Trophoblast cell (in vitro differentiated cells and primary cell): ENCODE measurements around the gene ACTL8.

ENCODE experiments used
- DNase-seq, 2 donors: peaks; one replicate each; pipeline ENCODE4 v3.0.0-alpha.2; 2016
- H2AFZ ChIP-seq: 2 replicates; pipeline ENCODE4 v1.6.1; 2013; ENCODE audit warnings: low read length, moderate library complexity, mild to moderate bottlenecking; ENCODE audit not compliant: insufficient read depth, poor library complexity
- H2AK5ac ChIP-seq: 2 replicates; pipeline ENCODE4 v1.6.1; 2013; ENCODE audit warnings: mild to moderate bottlenecking, low read length
- H2BK120ac ChIP-seq: 2 replicates; pipeline ENCODE4 v1.6.1; 2013; ENCODE audit warnings: low read length, mild to moderate bottlenecking, moderate library complexity; ENCODE audit not compliant: insufficient read depth, poor library complexity
- H2BK12ac ChIP-seq: 2 replicates; pipeline ENCODE4 v1.6.1; 2013; ENCODE audit warnings: mild to moderate bottlenecking, low read length, moderate library complexity
- H2BK5ac ChIP-seq: 2 replicates; pipeline ENCODE4 v1.6.1; 2013; ENCODE audit warnings: low read length, low read depth, moderate library complexity, mild to moderate bottlenecking; ENCODE audit not compliant: poor library complexity
- H3K14ac ChIP-seq: 2 replicates; pipeline ENCODE4 v1.6.1; 2013; ENCODE audit warnings: mild to moderate bottlenecking, low read length
- H3K18ac ChIP-seq: 2 replicates; pipeline ENCODE4 v1.6.1; 2013; ENCODE audit warnings: mild to moderate bottlenecking, low read length
- H3K23ac ChIP-seq: 2 replicates; pipeline ENCODE4 v1.6.1; 2013; ENCODE audit warnings: low read length
- H3K27ac ChIP-seq: 2 replicates; pipeline ENCODE4 v1.5.1; 2013; ENCODE audit warnings: low read depth, mild to moderate bottlenecking, inconsistent platforms, low read length, moderate library complexity
- H3K27me3 ChIP-seq: 2 replicates; pipeline ENCODE4 v1.6.1; 2013; ENCODE audit warnings: inconsistent platforms, mild to moderate bottlenecking, low read length, moderate library complexity; ENCODE audit not compliant: insufficient read depth
- H3K36me3 ChIP-seq, 2 experiments: 1 replicate in 1 of 2; 2 replicates in 1 of 2; pipeline ENCODE4 v1.6.1; 2013; ENCODE audit warnings: low read length in 2 of 2, mild to moderate bottlenecking in 2 of 2, moderate library complexity in 1 of 2; ENCODE audit not compliant: insufficient read depth in 2 of 2, control insufficient read depth in 1 of 2
- H3K4ac ChIP-seq: 2 replicates; pipeline ENCODE4 v1.6.1; 2013; ENCODE audit warnings: low read depth, mild to moderate bottlenecking, low read length, moderate library complexity
- H3K4me1 ChIP-seq, 2 experiments: 1 replicate in 1 of 2; 2 replicates in 1 of 2; pipeline ENCODE4 v1.6.1; 2013; ENCODE audit warnings: low read length in 2 of 2, mild to moderate bottlenecking in 2 of 2, moderate library complexity in 1 of 2; ENCODE audit not compliant: insufficient read depth in 2 of 2, control insufficient read depth in 1 of 2
- H3K4me2 ChIP-seq: 2 replicates; pipeline ENCODE4 v1.6.1; 2013; ENCODE audit warnings: inconsistent platforms, mild to moderate bottlenecking, low read length, moderate library complexity
- H3K4me3 ChIP-seq: 2 replicates; pipeline ENCODE4 v1.5.1; 2013; ENCODE audit warnings: mild to moderate bottlenecking, low read depth, low read length, inconsistent platforms
- H3K79me1 ChIP-seq: one replicate; pipeline ENCODE4 v1.6.1; 2013; ENCODE audit warnings: low read length
- H3K79me2 ChIP-seq: 2 replicates; pipeline ENCODE4 v1.6.1; 2013; ENCODE audit warnings: low read length, mild to moderate bottlenecking; ENCODE audit not compliant: control insufficient read depth, insufficient read depth, poor library complexity
- H3K9ac ChIP-seq: 2 replicates; pipeline ENCODE4 v1.6.1; 2013; ENCODE audit warnings: mild to moderate bottlenecking, low read length
- H3K9me3 ChIP-seq: 2 replicates; pipeline ENCODE4 v1.6.1; 2013; ENCODE audit warnings: low read depth, mild to moderate bottlenecking, control low read depth, inconsistent platforms, low read length; ENCODE audit not compliant: insufficient read depth
- H4K12ac ChIP-seq: 2 replicates; pipeline ENCODE4 v1.6.1; 2013; ENCODE audit warnings: low read depth, mild to moderate bottlenecking, low read length, moderate library complexity
- H4K8ac ChIP-seq: 2 replicates; pipeline ENCODE4 v1.6.1; 2013; ENCODE audit warnings: low read depth, mild to moderate bottlenecking, low read length, moderate library complexity
- H4K91ac ChIP-seq: one replicate; pipeline ENCODE4 v1.6.1; 2013; ENCODE audit warnings: low read depth, mild to moderate bottlenecking, low read length, moderate library complexity
- WGBS: extraction: QIAGEN DNeasy Blood & Tissue Kit; methylation state at CpG from one replicate; pipeline ENCODE4 v1.1.7; 2013; ENCODE audit warnings: missing lambda C conversion rate; ENCODE audit not compliant: insufficient read length, insufficient coverage; ENCODE audit errors: extremely low coverage; 5-methylcytosine and 5-hydroxymethylcytosine counted together

Gene ACTL8

GRCh38 chr1:17711577-17711910 is 43.6 kb upstream of the ACTL8 start:
- no peak overlapping the region for H3K18ac ChIP-seq
- no peaks in the 10 kb centered on the region for H3K79me1 ChIP-seq
- H3K36me3 ChIP-seq = no peaks in the 10 kb centered on the region
- H4K8ac ChIP-seq = no peak overlapping the region
- no peak overlapping the region for H3K23ac ChIP-seq
- DNase-seq = no peak
- H4K91ac ChIP-seq = no peak overlapping the region
- H3K4me2 ChIP-seq = no peak overlapping the region
- no peak overlapping the region for H3K4ac ChIP-seq
- no peak overlapping the region for H3K4me3 ChIP-seq
- no peaks in the 10 kb centered on the region for H3K27me3 ChIP-seq
- no peak overlapping the region for H2BK120ac ChIP-seq
- no peak overlapping the region for H2BK5ac ChIP-seq
- H3K9me3 ChIP-seq = peaks cover 6% of the 10 kb centered on the region
- H2AK5ac ChIP-seq = no peak overlapping the region
- no peak overlapping the region for H3K27ac ChIP-seq
- no peak overlapping the region for H3K14ac ChIP-seq
- H3K4me1 ChIP-seq = no peaks in the 10 kb centered on the region
- H4K12ac ChIP-seq = no peak overlapping the region
- H3K9ac ChIP-seq = no peak overlapping the region
- H2AFZ ChIP-seq = no peak overlapping the region
- no peak overlapping the region for H2BK12ac ChIP-seq
- no peaks in the 10 kb centered on the region for H3K79me2 ChIP-seq

GRCh38 chr1:17711941-17712340 is 43.2 kb upstream of the ACTL8 start:
- Histone ChIP-seq H3K18ac (no peak overlapping the region), H3K27me3 (no peaks in the 10 kb centered on the region), H3K79me1 (no peaks in the 10 kb centered on the region), H3K4me2 (no peak overlapping the region), H4K8ac (no peak overlapping the region), H3K14ac (no peak overlapping the region), H3K4me3 (no peak overlapping the region), H3K9ac (no peak overlapping the region), H3K4me1 (no peaks in the 10 kb centered on the region), H3K79me2 (no peaks in the 10 kb centered on the region), H3K36me3 (no peaks in the 10 kb centered on the region), H4K12ac (no peak overlapping the region), H2BK5ac (no peak overlapping the region), H3K23ac (no peak overlapping the region), H2AK5ac (no peak overlapping the region), H2BK12ac (no peak overlapping the region), H2AFZ (no peak overlapping the region), H4K91ac (no peak overlapping the region), H3K4ac (no peak overlapping the region), H3K27ac (no peak overlapping the region), H2BK120ac (no peak overlapping the region), H3K9me3 (peaks cover 6% of the 10 kb centered on the region)
- no peak for DNase-seq
- no CpG with 5 or more reads among the region's 5 CpGs for WGBS

- no CpG with 5 or more reads among the region's 5 CpGs for WGBS
- no peak for DNase-seq
- Histone ChIP-seq H4K12ac (no peak overlapping the region), H3K36me3 (no peaks in the 10 kb centered on the region), H3K14ac (no peak overlapping the region), H3K4me3 (no peak overlapping the region), H3K9ac (no peak overlapping the region), H3K9me3 (peaks cover 6% of the 10 kb centered on the region), H3K27ac (no peak overlapping the region), H2BK120ac (no peak overlapping the region), H3K4me1 (no peaks in the 10 kb centered on the region), H2AFZ (no peak overlapping the region), H4K91ac (no peak overlapping the region), H3K79me2 (no peaks in the 10 kb centered on the region), H3K27me3 (no peaks in the 10 kb centered on the region), H3K4me2 (no peak overlapping the region), H4K8ac (no peak overlapping the region), H3K23ac (no peak overlapping the region), H3K4ac (no peak overlapping the region), H3K79me1 (no peaks in the 10 kb centered on the region), H2AK5ac (no peak overlapping the region), H2BK5ac (no peak overlapping the region), H3K18ac (no peak overlapping the region), H2BK12ac (no peak overlapping the region)
These were observed 41.1 kb upstream of the ACTL8 start for GRCh38 chr1:17713993-17714392.

GRCh38 chr1:17717594-17718535 is 37.3 kb upstream of the ACTL8 start:
- Histone ChIP-seq H2AFZ (no peak overlapping the region), H2BK5ac (no peak overlapping the region), H3K27me3 (no peaks in the 10 kb centered on the region), H3K27ac (no peak overlapping the region), H3K9ac (no peak overlapping the region), H4K91ac (no peak overlapping the region), H3K79me1 (no peaks in the 10 kb centered on the region), H3K4ac (no peak overlapping the region), H3K18ac (no peak overlapping the region), H3K79me2 (no peaks in the 10 kb centered on the region), H4K12ac (no peak overlapping the region), H3K4me3 (no peak overlapping the region), H3K4me1 (peaks cover 0 to 2% of the 10 kb centered on the region in 2 experiments), H3K9me3 (no peaks in the 10 kb centered on the region), H2AK5ac (no peak overlapping the region), H3K36me3 (no peaks in the 10 kb centered on the region), H3K4me2 (no peak overlapping the region), H3K23ac (no peak overlapping the region), H4K8ac (no peak overlapping the region), H2BK12ac (no peak overlapping the region), H2BK120ac (no peak overlapping the region), H3K14ac (no peak overlapping the region)
- no CpG with 5 or more reads among the region's 25 CpGs for WGBS
- no peak for DNase-seq
